ENCODE results near the gene SLC16A2.

SLC16A2 gene

GRCh38 chrX:74422576-74423288 lies 1.4 kb downstream of the SLC16A2 start:
- H3K27me3 ChIP-seq (ENCODE audit: control insufficient read depth, insufficient read depth, low read length): peaks cover 3% of the 10 kb centered on the region
- H3K27ac ChIP-seq (ENCODE audit: low read depth, low read length): peak overlapping the region; percentile 96
- no peak overlapping the region for H3K9ac ChIP-seq (ENCODE audit: low read length)
- H3K36me3 ChIP-seq (ENCODE audit: control insufficient read depth, insufficient read depth, low read length): no peaks in the 10 kb centered on the region
- peaks cover 2% of the 10 kb centered on the region for H3K4me1 ChIP-seq (ENCODE audit: control insufficient read depth, insufficient read depth, low read length)
- peak overlapping the region; percentile 44 for H3K4me3 ChIP-seq (ENCODE audit: low read length)

DNA sequence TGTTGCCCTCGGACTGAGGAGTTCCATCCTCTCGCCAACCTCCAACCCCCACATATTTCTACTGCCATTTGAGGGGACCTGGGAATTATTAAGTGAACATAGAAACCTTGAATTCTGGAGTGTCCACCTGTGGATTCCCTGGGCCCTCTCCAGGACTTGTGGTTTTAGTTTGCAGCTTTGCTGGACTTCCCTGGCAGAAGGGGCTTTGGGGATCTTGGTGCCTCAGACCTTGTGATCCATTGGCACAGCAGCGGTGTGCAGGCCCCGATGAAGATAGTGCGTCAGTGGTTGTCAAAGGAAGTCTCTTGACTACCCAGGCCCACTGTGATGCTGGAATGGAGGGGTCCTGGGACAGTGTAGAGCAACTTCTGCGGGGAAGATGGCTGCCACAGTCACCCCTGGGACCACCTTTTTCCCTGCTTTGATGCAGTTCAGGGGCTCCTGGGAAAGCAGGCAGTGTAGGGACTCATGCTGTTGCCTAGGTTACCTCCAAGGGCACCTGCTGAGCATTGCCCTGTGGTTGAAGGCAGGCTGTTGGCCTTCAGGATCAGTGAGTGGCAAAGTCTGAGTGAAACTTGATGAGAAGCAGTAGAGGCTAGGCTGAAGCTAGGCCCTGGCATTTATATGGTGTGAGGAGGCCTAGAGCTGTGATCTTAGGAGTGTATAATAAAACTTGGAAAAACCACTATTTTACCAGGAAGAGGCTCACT lies 2.2 kb downstream of the SLC16A2 start:
- H3K27ac ChIP-seq (ENCODE audit: low read depth, low read length): peak overlapping the region; percentile 96
- H3K27me3 ChIP-seq (ENCODE audit: control insufficient read depth, insufficient read depth, low read length): peaks cover 3% of the 10 kb centered on the region
- H3K9ac ChIP-seq (ENCODE audit: low read length): no peak overlapping the region
- H3K4me1 ChIP-seq (ENCODE audit: control insufficient read depth, insufficient read depth, low read length): peaks cover 2% of the 10 kb centered on the region
- H3K4me3 ChIP-seq (ENCODE audit: low read length): no peak overlapping the region
- no peaks in the 10 kb centered on the region for H3K36me3 ChIP-seq (ENCODE audit: control insufficient read depth, insufficient read depth, low read length)

DNA sequence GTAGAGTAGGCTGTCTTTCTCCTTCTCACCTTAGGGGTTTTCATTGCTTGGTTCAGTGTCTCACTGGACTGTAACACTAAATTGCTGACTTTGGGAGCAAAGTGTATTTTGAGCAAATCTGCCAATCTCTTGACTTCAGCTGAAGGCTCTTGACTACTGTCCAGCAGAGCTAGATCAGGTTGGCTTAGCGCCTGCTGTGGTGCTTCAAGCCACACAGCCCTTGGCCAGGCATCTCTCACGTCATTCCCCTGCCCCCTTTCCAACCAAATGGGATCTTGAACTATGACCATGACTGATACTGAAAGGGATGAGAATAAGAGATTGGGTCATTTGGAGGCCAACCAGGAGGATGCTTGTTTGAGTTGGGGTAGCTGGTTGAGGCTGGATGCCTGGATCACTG lies 4.8 kb downstream of the SLC16A2 start:
- Histone ChIP-seq H3K36me3 (ENCODE audit: control insufficient read depth, insufficient read depth, low read length) (no peaks in the 10 kb centered on the region), H3K27me3 (ENCODE audit: control insufficient read depth, insufficient read depth, low read length) (peaks cover 3% of the 10 kb centered on the region), H3K4me3 (ENCODE audit: low read length) (no peak overlapping the region), H3K27ac (ENCODE audit: low read depth, low read length) (no peak overlapping the region), H3K4me1 (ENCODE audit: control insufficient read depth, insufficient read depth, low read length) (no peaks in the 10 kb centered on the region), H3K9ac (ENCODE audit: low read length) (no peak overlapping the region)

GRCh38 chrX:74426615-74427014 lies 5.3 kb downstream of the SLC16A2 start:
- Histone ChIP-seq H3K27me3 (ENCODE audit: control insufficient read depth, insufficient read depth, low read length) (peaks cover 3% of the 10 kb centered on the region), H3K27ac (ENCODE audit: low read depth, low read length) (no peak overlapping the region), H3K36me3 (ENCODE audit: control insufficient read depth, insufficient read depth, low read length) (no peaks in the 10 kb centered on the region), H3K4me1 (ENCODE audit: control insufficient read depth, insufficient read depth, low read length) (no peaks in the 10 kb centered on the region), H3K9ac (ENCODE audit: low read length) (no peak overlapping the region), H3K4me3 (ENCODE audit: low read length) (no peak overlapping the region)

DNA sequence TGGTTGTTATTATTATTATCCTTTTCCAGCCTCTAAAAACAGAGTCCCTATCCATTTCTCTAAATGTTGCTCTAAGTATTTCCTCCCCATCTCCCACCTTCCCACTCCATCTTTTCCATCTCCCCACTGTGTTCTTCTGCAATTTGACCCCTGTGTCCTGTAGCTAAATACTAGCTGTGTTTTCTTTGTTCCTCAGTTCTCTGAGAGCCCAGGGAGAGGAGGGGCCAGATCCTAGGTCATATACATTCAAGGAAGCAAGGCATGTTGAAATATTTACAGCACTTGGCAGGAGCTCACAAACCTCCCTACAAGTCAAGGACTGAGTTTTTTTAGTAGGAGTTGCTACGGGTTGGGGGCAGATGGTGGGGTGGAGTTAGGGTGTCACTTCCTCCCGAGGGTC lies 10.5 kb downstream of the SLC16A2 start:
- no peaks in the 10 kb centered on the region for H3K27me3 ChIP-seq (ENCODE audit: control insufficient read depth, insufficient read depth, low read length)
- H3K36me3 ChIP-seq (ENCODE audit: control insufficient read depth, insufficient read depth, low read length): no peaks in the 10 kb centered on the region
- H3K27ac ChIP-seq (ENCODE audit: low read depth, low read length): no peak overlapping the region
- H3K9ac ChIP-seq (ENCODE audit: low read length): no peak overlapping the region
- no peak overlapping the region for H3K4me3 ChIP-seq (ENCODE audit: low read length)
- H3K4me1 ChIP-seq (ENCODE audit: control insufficient read depth, insufficient read depth, low read length): no peaks in the 10 kb centered on the region

DNA sequence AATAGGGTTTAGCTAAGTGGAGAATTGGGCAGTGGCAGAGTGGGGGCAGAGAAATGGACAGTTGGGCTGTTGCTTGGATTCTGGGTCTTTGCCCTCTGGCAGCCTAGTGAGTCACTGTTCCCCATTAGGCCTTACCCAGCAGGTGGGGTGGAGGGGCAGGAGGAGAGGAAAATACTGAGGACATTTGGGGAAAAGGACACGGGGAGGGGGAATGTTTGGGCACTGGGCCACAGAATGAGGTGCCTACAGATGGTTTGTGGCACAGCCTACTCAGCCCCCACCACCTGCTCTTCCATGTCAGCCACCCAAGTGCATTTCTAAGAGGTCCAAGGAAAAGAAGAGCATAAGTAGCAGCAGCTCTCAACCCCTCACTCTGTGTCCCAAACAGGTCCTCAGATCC lies 13.0 kb downstream of the SLC16A2 start:
- no peak overlapping the region for H3K9ac ChIP-seq (ENCODE audit: low read length)

GRCh38 chrX:74437530-74437929 lies 16.2 kb downstream of the SLC16A2 start:
- H3K4me1 ChIP-seq (ENCODE audit: control insufficient read depth, insufficient read depth, low read length): no peaks in the 10 kb centered on the region
- no peak overlapping the region for H3K27ac ChIP-seq (ENCODE audit: low read depth, low read length)
- H3K36me3 ChIP-seq (ENCODE audit: control insufficient read depth, insufficient read depth, low read length): no peaks in the 10 kb centered on the region
- no peak overlapping the region for H3K4me3 ChIP-seq (ENCODE audit: low read length)
- H3K27me3 ChIP-seq (ENCODE audit: control insufficient read depth, insufficient read depth, low read length): no peaks in the 10 kb centered on the region
- H3K9ac ChIP-seq (ENCODE audit: low read length): no peak overlapping the region

More for the DNA sequence above, 13.0 kb downstream of the SLC16A2 start:
- Histone ChIP-seq H3K36me3 (ENCODE audit: control insufficient read depth, insufficient read depth, low read length) (no peaks in the 10 kb centered on the region), H3K27me3 (ENCODE audit: control insufficient read depth, insufficient read depth, low read length) (no peaks in the 10 kb centered on the region), H3K4me1 (ENCODE audit: control insufficient read depth, insufficient read depth, low read length) (no peaks in the 10 kb centered on the region), H3K4me3 (ENCODE audit: low read length) (no peak overlapping the region), H3K27ac (ENCODE audit: low read depth, low read length) (no peak overlapping the region)

DNA sequence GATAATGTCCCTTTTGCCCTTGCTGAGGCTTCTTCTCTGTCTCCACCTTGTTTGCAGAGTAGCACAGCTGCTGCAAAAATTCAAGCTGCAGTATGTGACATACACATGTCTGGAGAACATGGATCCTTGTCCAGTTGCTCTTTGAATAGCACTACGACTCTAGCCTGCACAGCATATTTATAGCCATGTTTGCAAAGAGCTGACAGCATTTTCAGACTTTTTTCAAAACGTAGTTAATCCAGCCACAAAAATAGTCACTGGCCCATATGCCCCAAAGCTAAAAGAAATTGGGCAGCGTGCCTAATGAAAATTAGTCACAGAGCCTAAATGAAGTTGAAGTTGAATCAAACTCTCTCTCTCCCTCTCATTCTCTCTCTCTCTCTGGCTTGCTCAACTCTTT lies 17.5 kb downstream of the SLC16A2 start:
- Histone ChIP-seq H3K36me3 (ENCODE audit: control insufficient read depth, insufficient read depth, low read length) (no peaks in the 10 kb centered on the region), H3K27ac (ENCODE audit: low read depth, low read length) (no peak overlapping the region), H3K4me1 (ENCODE audit: control insufficient read depth, insufficient read depth, low read length) (no peaks in the 10 kb centered on the region), H3K27me3 (ENCODE audit: control insufficient read depth, insufficient read depth, low read length) (no peaks in the 10 kb centered on the region), H3K4me3 (ENCODE audit: low read length) (no peak overlapping the region), H3K9ac (ENCODE audit: low read length) (no peak overlapping the region)

DNA sequence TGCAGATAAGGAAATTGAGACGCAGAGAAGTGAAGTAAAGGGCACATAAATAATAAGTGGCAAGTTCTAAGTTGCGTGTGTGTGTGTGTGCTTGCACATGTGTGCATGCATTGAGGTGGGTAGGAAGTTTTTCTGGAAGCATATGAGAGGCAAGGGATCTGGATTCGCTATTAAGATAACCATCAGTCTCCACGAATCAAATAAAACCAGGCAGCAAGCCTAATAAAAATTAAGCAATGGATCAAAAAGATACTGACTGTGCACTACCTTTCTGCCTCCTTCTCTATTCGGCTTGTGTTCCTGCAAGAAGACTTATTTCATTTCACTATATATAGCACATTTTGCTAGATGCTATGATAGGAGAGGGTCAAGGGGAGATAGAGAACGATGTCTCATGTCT lies 23.8 kb downstream of the SLC16A2 start:
- Histone ChIP-seq H3K4me3 (ENCODE audit: low read length) (no peak overlapping the region), H3K4me1 (ENCODE audit: control insufficient read depth, insufficient read depth, low read length) (no peaks in the 10 kb centered on the region), H3K9ac (ENCODE audit: low read length) (no peak overlapping the region), H3K36me3 (ENCODE audit: control insufficient read depth, insufficient read depth, low read length) (no peaks in the 10 kb centered on the region), H3K27me3 (ENCODE audit: control insufficient read depth, insufficient read depth, low read length) (peaks cover 3% of the 10 kb centered on the region), H3K27ac (ENCODE audit: low read depth, low read length) (no peak overlapping the region)

- H3K27ac ChIP-seq (ENCODE audit: low read depth, low read length): no peak overlapping the region
- peaks cover 3% of the 10 kb centered on the region for H3K27me3 ChIP-seq (ENCODE audit: control insufficient read depth, insufficient read depth, low read length)
- no peak overlapping the region for H3K4me3 ChIP-seq (ENCODE audit: low read length)
- H3K36me3 ChIP-seq (ENCODE audit: control insufficient read depth, insufficient read depth, low read length): no peaks in the 10 kb centered on the region
- no peaks in the 10 kb centered on the region for H3K4me1 ChIP-seq (ENCODE audit: control insufficient read depth, insufficient read depth, low read length)
- H3K9ac ChIP-seq (ENCODE audit: low read length): no peak overlapping the region
Observed at GRCh38 chrX:74446876-74447275, 25.6 kb downstream of the SLC16A2 start.

DNA sequence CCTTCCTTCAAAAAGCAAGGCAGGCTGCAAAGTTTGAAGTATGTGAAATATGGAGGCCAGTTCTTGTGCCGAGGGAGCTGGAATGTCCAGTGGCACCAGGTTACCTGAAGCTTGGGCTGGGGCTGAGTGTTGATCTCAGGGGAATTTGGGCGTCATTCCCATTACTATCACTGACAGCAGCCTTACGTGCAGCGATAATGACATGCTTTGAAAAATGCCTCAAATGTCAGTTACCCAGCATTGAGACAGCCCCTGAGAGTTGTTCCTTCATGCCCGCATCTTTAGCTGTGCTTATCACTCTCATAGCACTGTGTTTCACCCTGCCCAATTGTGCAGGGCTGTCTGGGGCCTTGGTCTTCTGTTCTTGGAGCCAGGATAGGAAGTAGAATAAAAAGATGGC lies 27.4 kb downstream of the SLC16A2 start:
- H3K27me3 ChIP-seq (ENCODE audit: control insufficient read depth, insufficient read depth, low read length): peaks cover 3% of the 10 kb centered on the region
- H3K4me1 ChIP-seq (ENCODE audit: control insufficient read depth, insufficient read depth, low read length): no peaks in the 10 kb centered on the region
- H3K4me3 ChIP-seq (ENCODE audit: low read length): no peak overlapping the region
- no peak overlapping the region for H3K9ac ChIP-seq (ENCODE audit: low read length)
- H3K36me3 ChIP-seq (ENCODE audit: control insufficient read depth, insufficient read depth, low read length): no peaks in the 10 kb centered on the region
- H3K27ac ChIP-seq (ENCODE audit: low read depth, low read length): no peak overlapping the region

- H3K4me1 ChIP-seq (ENCODE audit: control insufficient read depth, insufficient read depth, low read length): no peaks in the 10 kb centered on the region
- H3K27me3 ChIP-seq (ENCODE audit: control insufficient read depth, insufficient read depth, low read length): peaks cover 3% of the 10 kb centered on the region
- H3K4me3 ChIP-seq (ENCODE audit: low read length): no peak overlapping the region
- H3K9ac ChIP-seq (ENCODE audit: low read length): no peak overlapping the region
- no peak overlapping the region for H3K27ac ChIP-seq (ENCODE audit: low read depth, low read length)
- no peaks in the 10 kb centered on the region for H3K36me3 ChIP-seq (ENCODE audit: control insufficient read depth, insufficient read depth, low read length)
Observed at GRCh38 chrX:74449322-74449936, 28.1 kb downstream of the SLC16A2 start.
